HCT116 (cell line): Measurements from ENCODE around the gene KDM2B. TPM values are rescaled to one million over a fixed set of nuclear protein-coding genes. Genes with fewer than 3 reads are reported as not detected.

ENCODE experiments used
- ATAC-seq: fragments of 200-7000 bp; cut with Tn5 transposase; 2 replicates; pipeline ENCODE4 v1.9.1; 2020; ENCODE audit warnings: mild to moderate bottlenecking, moderate library complexity
- BruUV-seq: library from RNA; stranded (reverse); fragments of 400-500 nt; replicated peaks from 2 replicates; lab custom pipeline; 2021; lab: Mats Ljungman, UMichigan
- CTCF ChIA-PET: fragments of 300-600 bp; sonication (Branson Sonifier 250); formaldehyde crosslinking; loops from one replicate; lab custom pipeline; 2021; ENCODE audit warnings: antibody characterized with exemption; lab: Charles Lee
- POLR2A ChIA-PET: fragments of 300-600, 350-600 bp; sonication (Branson Sonifier 250); formaldehyde crosslinking; loops from one replicate; lab custom pipeline; 2021; ENCODE audit warnings: antibody characterized with exemption; lab: Charles Lee
- RAD21 ChIA-PET, 2 experiments: fragments of 300-600 bp; sonication (Branson Sonifier 250); formaldehyde crosslinking; loops; one replicate each; lab custom pipeline; 2023; ENCODE audit warnings: low total read pairs in 2 of 2; ENCODE audit not compliant: uncharacterized antibody in 2 of 2, unreplicated experiment in 2 of 2, low non-redundant PET in 1 of 2; lab: Charles Lee
- DNase-seq: peaks from one replicate; pipeline ENCODE4 v3.0.0-alpha.2; 2010; ENCODE audit warnings: low read depth, low spot score
- H2AFZ ChIP-seq: fragments of 200-600 bp; shearing (Covaris generic), sonication (generic); 2 replicates; pipeline ENCODE4 v1.6.1; 2017; ENCODE audit warnings: low read depth, mixed run types, mixed read lengths, antibody characterized with exemption, low read length; ENCODE audit not compliant: poor library complexity, severe bottlenecking
- H3K27ac ChIP-seq: 2 replicates; pipeline ENCODE4 v1.5.1; 2012; ENCODE audit warnings: low read depth, low read length
- H3K27me3 ChIP-seq: fragments of 200-600 bp; sonication (generic); 2 replicates; pipeline ENCODE4 v1.6.1; 2016; ENCODE audit warnings: mixed run types, low read length, mixed read lengths; ENCODE audit not compliant: insufficient read depth
- H3K36me3 ChIP-seq, 2 experiments: fragments of 200-500 bp in 1 of 2; fragments of 200-600 bp in 1 of 2; sonication (Bioruptor generic) in 1 of 2; sonication (generic) in 1 of 2; 2 replicates each; pipeline versions ENCODE4 v1.5.1 to v1.6.1; 2014 to 2016; ENCODE audit warnings: low read length in 2 of 2, inconsistent platforms in 1 of 2, mixed read lengths in 1 of 2, mixed run types in 1 of 2; ENCODE audit not compliant: insufficient read depth in 2 of 2, control insufficient read depth in 1 of 2
- H3K4me1 ChIP-seq, 2 experiments: fragments of 200-600 bp in 1 of 2; sonication (generic) in 1 of 2; 2 replicates each; pipeline versions ENCODE4 v1.5.1 to v1.6.1; 2012 to 2017; ENCODE audit warnings: low read length in 2 of 2, inconsistent platforms in 1 of 2, mild to moderate bottlenecking in 1 of 2, mixed read lengths in 1 of 2, mixed run types in 1 of 2, moderate library complexity in 1 of 2; ENCODE audit not compliant: insufficient read depth in 2 of 2, control insufficient read depth in 1 of 2
- H3K4me2 ChIP-seq: fragments of 200-600 bp; sonication (generic); 2 replicates; pipeline ENCODE4 v1.6.1; 2017; ENCODE audit warnings: mixed run types, low read length, mixed read lengths
- H3K4me3 ChIP-seq, 2 experiments: fragments of 200-600 bp in 1 of 2; sonication (generic) in 1 of 2; replicated peaks in 1 of 2; 2 replicates each; pipeline ENCODE4 v1.5.1; 2011 to 2016; ENCODE audit warnings: low read length in 2 of 2, control low read depth in 1 of 2, low read depth in 1 of 2, mild to moderate bottlenecking in 1 of 2, mixed read lengths in 1 of 2, mixed run types in 1 of 2
- H3K79me2 ChIP-seq: fragments of 200-600 bp; sonication (generic); 2 replicates; pipeline ENCODE4 v1.6.1; 2017; ENCODE audit warnings: mild to moderate bottlenecking, mixed run types, low read length, moderate library complexity, mixed read lengths; ENCODE audit not compliant: insufficient read depth
- H3K9ac ChIP-seq: fragments of 200-600 bp; sonication (generic); 2 replicates; pipeline ENCODE4 v1.6.1; 2016; ENCODE audit warnings: low read length, mixed read lengths
- H3K9me2 ChIP-seq: fragments of 200-600 bp; sonication (generic), shearing (Covaris generic); 2 replicates; pipeline ENCODE4 v1.6.1; 2017; ENCODE audit warnings: mixed run types, mild to moderate bottlenecking, moderate library complexity; ENCODE audit not compliant: insufficient read depth
- H3K9me3 ChIP-seq, 2 experiments: fragments of 200-500 bp in 1 of 2; fragments of 200-600 bp in 1 of 2; sonication (Bioruptor generic) in 1 of 2; sonication (generic) in 1 of 2; 2 replicates each; pipeline ENCODE4 v1.6.1; 2014 to 2017; ENCODE audit warnings: low read length in 2 of 2, mixed read lengths in 2 of 2, inconsistent platforms in 1 of 2, low read depth in 1 of 2, mild to moderate bottlenecking in 1 of 2, mixed run types in 1 of 2, moderate library complexity in 1 of 2; ENCODE audit not compliant: control insufficient read depth in 1 of 2, insufficient read depth in 1 of 2
- H4K20me1 ChIP-seq: fragments of 200-600 bp; sonication (generic), shearing (Covaris generic); 2 replicates; pipeline ENCODE4 v1.6.1; 2017; ENCODE audit warnings: mixed run types, mild to moderate bottlenecking, moderate library complexity; ENCODE audit not compliant: insufficient read depth
- CTCF ChIP-seq, 3 experiments: fragments of 200-600 bp in 1 of 3; sonication (generic) in 1 of 3; IDR thresholded peaks in 2 of 3; conservative IDR thresholded peaks in 1 of 3; 2 replicates each; pipeline ENCODE4 v1.5.1; 2012 to 2017; ENCODE audit warnings: low read depth in 2 of 3, low read length in 2 of 3, antibody characterized with exemption in 1 of 3, borderline replicate concordance in 1 of 3, control low read depth in 1 of 3, mild to moderate bottlenecking in 1 of 3, mixed read lengths in 1 of 3, mixed run types in 1 of 3, moderate library complexity in 1 of 3; ENCODE audit not compliant: insufficient read depth in 1 of 3
- EGR1 ChIP-seq: IDR thresholded peaks from 2 replicates; pipeline ENCODE4 v1.6.1; 2012; ENCODE audit warnings: low read depth
- EZH2 ChIP-seq: fragments of 200-600 bp; sonication (generic); IDR thresholded peaks from 2 replicates; pipeline ENCODE4 v1.6.1; 2017; ENCODE audit warnings: antibody characterized with exemption, mixed run types
- RAD21 ChIP-seq: IDR thresholded peaks from 2 replicates; pipeline ENCODE4 v1.6.1; 2012; ENCODE audit warnings: low read depth, mild to moderate bottlenecking
- intact Hi-C: fragments of 100-400 bp; cut with micrococcal nuclease; formaldehyde crosslinking; loops from 2 replicates; pipeline ENCODE4 v1.10.0; 2022
- total RNA-seq: library from RNA; stranded (reverse); gene quantifications from one replicate; pipeline ENCODE4 v1.2.1, GENCODE V29; 2021; ENCODE audit not compliant: unreplicated experiment
- TF ChIP-seq, protein P1 (sequence below): IDR thresholded peaks from 2 replicates; pipeline ENCODE4 v1.6.1; 2012; ENCODE audit warnings: low read depth

The KDM2B gene
- total RNA-seq, 1 experiment from 2014 or later = 36.7 TPM

DNA sequence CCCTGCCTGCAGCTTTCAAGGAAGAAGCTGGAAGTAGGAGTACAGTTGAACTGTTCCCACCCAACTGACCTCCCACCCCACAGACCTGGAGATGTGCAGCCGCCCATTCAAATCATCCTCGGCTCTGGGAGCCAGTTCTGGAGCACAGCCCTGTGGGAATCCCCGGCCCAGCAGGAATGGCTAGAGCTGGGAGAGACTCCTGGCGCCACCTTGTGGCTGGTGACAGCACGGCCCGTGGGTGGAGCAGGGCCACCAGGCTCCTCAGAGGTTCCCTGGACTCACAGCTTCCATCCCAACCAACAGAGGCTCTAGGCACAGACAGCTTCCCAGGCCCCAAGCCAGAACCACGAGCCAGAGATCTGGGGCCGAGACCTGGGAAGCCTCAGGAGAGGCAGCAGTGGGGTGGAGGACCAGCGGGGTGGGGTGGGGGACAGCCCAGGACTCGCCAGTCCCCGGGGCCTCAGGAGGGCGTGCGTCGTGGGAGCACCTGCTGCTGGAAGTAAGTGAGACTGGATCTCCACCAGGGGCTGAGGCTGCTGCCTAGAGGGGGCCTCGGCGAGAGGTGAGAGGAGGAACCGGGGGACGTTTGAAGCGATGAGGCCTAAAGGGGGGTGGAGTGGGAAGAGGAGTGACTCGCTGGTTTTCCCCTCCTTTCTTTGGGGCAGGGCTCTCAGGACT, 137.5 kb downstream of the KDM2B start:
- Histone ChIP-seq H3K79me2 (peaks cover 5% of the 10 kb centered on the region; the same call in 1 of the 2 replicates), H3K9ac (no peak overlapping the region), H2AFZ (no peak overlapping the region), H3K36me3 (peaks cover 16 to 18% of the 10 kb centered on the region in 2 experiments; a peak in 3 of 4 replicates), H3K27ac (no peak overlapping the region), H4K20me1 (no peaks in the 10 kb centered on the region), H3K4me1 (peaks cover 0 to 3% of the 10 kb centered on the region in 2 experiments; a peak in 1 of 4 replicates), H3K27me3 (no peaks in the 10 kb centered on the region), H3K4me2 (no peak overlapping the region), H3K9me3 (no peaks in the 10 kb centered on the region), H3K9me2 (no peaks in the 10 kb centered on the region), H3K4me3 (no peak overlapping the region)
- CTCF ChIA-PET = interaction anchor here (0.6 to 3.2 kb wide), 14 partner anchors 9 to 382 kb away, joined by 3 to 19 read pairs (median 4); no protein-coding TSS in a partner anchor
- POLR2A ChIA-PET = interaction anchor here (0.6 to 1.0 kb wide), 2 partner anchors 9 to 43 kb away, joined by 3 to 4 read pairs; partner anchors contain the start of gene RNF34
- peak; percentile 24 for DNase-seq
- BruUV-seq = no TSS peak
- RAD21 ChIA-PET = interaction anchor here in 1 of 2 experiments (0.6 to 0.7 kb wide), 3 partner anchors 49 to 612 kb away, joined by 3 to 4 read pairs (median 3); no protein-coding TSS in a partner anchor
- intact Hi-C loops = loop anchor here (1.0 to 5.0 kb wide), 2 partner anchors 109 to 381 kb away; no protein-coding TSS in a partner anchor
- TF ChIP-seq, protein P1, sequence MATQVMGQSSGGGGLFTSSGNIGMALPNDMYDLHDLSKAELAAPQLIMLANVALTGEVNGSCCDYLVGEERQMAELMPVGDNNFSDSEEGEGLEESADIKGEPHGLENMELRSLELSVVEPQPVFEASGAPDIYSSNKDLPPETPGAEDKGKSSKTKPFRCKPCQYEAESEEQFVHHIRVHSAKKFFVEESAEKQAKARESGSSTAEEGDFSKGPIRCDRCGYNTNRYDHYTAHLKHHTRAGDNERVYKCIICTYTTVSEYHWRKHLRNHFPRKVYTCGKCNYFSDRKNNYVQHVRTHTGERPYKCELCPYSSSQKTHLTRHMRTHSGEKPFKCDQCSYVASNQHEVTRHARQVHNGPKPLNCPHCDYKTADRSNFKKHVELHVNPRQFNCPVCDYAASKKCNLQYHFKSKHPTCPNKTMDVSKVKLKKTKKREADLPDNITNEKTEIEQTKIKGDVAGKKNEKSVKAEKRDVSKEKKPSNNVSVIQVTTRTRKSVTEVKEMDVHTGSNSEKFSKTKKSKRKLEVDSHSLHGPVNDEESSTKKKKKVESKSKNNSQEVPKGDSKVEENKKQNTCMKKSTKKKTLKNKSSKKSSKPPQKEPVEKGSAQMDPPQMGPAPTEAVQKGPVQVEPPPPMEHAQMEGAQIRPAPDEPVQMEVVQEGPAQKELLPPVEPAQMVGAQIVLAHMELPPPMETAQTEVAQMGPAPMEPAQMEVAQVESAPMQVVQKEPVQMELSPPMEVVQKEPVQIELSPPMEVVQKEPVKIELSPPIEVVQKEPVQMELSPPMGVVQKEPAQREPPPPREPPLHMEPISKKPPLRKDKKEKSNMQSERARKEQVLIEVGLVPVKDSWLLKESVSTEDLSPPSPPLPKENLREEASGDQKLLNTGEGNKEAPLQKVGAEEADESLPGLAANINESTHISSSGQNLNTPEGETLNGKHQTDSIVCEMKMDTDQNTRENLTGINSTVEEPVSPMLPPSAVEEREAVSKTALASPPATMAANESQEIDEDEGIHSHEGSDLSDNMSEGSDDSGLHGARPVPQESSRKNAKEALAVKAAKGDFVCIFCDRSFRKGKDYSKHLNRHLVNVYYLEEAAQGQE = no peak
- peak; percentile 84 for TF ChIP-seq RAD21
- peak; percentile 81 to 92 (median 89) for TF ChIP-seq CTCF (IDR thresholded peaks at IDR 0.05 in 2 of 3, conservative IDR thresholded peaks at IDR 0.05 in 1 of 3; ENCODE audit: borderline replicate concordance in 1 of 3, insufficient read depth in 1 of 3, low read depth in 2 of 3, low read length in 2 of 3)
- no peak for TF ChIP-seq EZH2
- peak; percentile 51 for TF ChIP-seq EGR1
- peak; percentile 98 for ATAC-seq
